ENCODE data around the gene C3orf52. TPM values are rescaled to one million over a fixed set of nuclear protein-coding genes. Genes with fewer than 3 reads are reported as not detected.

The C3orf52 gene
- total and polyA plus RNA-seq, 10 of the 15 experiments (the other 5 are each of a cell fraction or from before 2014, with no cell fraction given), result 0.15 to 1.9 (median 0.73) TPM

DNA sequence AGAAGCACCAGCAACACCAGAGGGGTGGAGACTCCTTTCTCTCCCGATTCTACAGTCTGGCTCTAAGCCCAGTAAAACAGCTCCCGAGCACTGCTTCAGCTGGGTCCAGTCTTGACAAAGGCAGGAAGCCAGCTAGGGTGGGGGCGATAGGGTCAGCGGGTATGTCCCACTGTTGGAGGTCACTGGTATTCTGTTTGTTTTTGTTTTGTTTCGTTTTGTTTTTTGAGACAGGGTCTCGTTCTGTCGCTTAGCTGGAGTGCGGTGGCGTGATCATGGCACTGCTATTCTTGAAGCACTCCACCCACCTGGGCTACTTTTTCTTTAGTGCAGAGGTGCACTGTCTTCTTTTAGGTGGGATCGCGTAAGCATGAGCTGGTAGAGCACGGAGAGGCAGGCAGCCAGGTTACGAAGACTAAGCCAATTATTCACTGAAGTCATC, 30.6 kb downstream of the C3orf52 start (continued):
- TF ChIP-seq, protein P1, sequence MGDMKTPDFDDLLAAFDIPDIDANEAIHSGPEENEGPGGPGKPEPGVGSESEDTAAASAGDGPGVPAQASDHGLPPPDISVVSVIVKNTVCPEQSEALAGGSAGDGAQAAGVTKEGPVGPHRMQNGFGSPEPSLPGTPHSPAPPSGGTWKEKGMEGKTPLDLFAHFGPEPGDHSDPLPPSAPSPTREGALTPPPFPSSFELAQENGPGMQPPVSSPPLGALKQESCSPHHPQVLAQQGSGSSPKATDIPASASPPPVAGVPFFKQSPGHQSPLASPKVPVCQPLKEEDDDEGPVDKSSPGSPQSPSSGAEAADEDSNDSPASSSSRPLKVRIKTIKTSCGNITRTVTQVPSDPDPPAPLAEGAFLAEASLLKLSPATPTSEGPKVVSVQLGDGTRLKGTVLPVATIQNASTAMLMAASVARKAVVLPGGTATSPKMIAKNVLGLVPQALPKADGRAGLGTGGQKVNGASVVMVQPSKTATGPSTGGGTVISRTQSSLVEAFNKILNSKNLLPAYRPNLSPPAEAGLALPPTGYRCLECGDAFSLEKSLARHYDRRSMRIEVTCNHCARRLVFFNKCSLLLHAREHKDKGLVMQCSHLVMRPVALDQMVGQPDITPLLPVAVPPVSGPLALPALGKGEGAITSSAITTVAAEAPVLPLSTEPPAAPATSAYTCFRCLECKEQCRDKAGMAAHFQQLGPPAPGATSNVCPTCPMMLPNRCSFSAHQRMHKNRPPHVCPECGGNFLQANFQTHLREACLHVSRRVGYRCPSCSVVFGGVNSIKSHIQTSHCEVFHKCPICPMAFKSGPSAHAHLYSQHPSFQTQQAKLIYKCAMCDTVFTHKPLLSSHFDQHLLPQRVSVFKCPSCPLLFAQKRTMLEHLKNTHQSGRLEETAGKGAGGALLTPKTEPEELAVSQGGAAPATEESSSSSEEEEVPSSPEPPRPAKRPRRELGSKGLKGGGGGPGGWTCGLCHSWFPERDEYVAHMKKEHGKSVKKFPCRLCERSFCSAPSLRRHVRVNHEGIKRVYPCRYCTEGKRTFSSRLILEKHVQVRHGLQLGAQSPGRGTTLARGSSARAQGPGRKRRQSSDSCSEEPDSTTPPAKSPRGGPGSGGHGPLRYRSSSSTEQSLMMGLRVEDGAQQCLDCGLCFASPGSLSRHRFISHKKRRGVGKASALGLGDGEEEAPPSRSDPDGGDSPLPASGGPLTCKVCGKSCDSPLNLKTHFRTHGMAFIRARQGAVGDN (IDR thresholded peaks at IDR 0.05), result peak; percentile 88
- TF ChIP-seq ZNF24 (IDR thresholded peaks at IDR 0.05) (no peak), GABPA (IDR thresholded peaks at IDR 0.05; ENCODE audit: low read depth) (no peak), DPF2 (IDR thresholded peaks at IDR 0.05) (0 out of 2 replicates have a peak, but pooled peaks have one; percentile 33), HDGF (IDR thresholded peaks at IDR 0.05) (peak; percentile 81), ZBED1 (IDR thresholded peaks at IDR 0.05; ENCODE audit: borderline replicate concordance) (0 out of 2 replicates have a peak, but pooled peaks have one; percentile 52), POU2F2 (IDR thresholded peaks at IDR 0.05; ENCODE audit: borderline replicate concordance, low read depth, low read length) (0 out of 3 replicates have a peak, but pooled peaks have one; percentile 9), POLR2AphosphoS5 (IDR thresholded peaks at IDR 0.05; ENCODE audit: low read length) (peak; percentile 69), FOXM1 (IDR thresholded peaks at IDR 0.05; ENCODE audit: low read depth, low read length) (no peak), POLR2A (IDR thresholded peaks at IDR 0.05; ENCODE audit: low read depth, low read length) (0 out of 2 replicates have a peak, but pooled peaks have one; percentile 34), HDAC6 (IDR thresholded peaks at IDR 0.05; ENCODE audit: unreplicated experiment) (no peak), TAF1 (IDR thresholded peaks at IDR 0.05; ENCODE audit: borderline replicate concordance, low read depth, low read length) (0 out of 2 replicates have a peak, but pooled peaks have one; percentile 25), EP300 (IDR thresholded peaks at IDR 0.05; ENCODE audit: borderline replicate concordance in 1 of 2, control insufficient read depth in 1 of 2, low read depth in 2 of 2, low read length in 2 of 2) (no peak), CHD1 (IDR thresholded peaks at IDR 0.05; ENCODE audit: low read depth, low read length) (no peak; the same call in 1 of the 2 replicates), NBN (IDR thresholded peaks at IDR 0.05) (0 out of 2 replicates have a peak, but pooled peaks have one; percentile 65), NR2F1 (conservative IDR thresholded peaks at IDR 0.05) (0 out of 2 replicates have a peak, but pooled peaks have one; percentile 12), CREB1 (IDR thresholded peaks at IDR 0.05; ENCODE audit: low read depth) (no peak)
- TF ChIP-seq, protein P2, sequence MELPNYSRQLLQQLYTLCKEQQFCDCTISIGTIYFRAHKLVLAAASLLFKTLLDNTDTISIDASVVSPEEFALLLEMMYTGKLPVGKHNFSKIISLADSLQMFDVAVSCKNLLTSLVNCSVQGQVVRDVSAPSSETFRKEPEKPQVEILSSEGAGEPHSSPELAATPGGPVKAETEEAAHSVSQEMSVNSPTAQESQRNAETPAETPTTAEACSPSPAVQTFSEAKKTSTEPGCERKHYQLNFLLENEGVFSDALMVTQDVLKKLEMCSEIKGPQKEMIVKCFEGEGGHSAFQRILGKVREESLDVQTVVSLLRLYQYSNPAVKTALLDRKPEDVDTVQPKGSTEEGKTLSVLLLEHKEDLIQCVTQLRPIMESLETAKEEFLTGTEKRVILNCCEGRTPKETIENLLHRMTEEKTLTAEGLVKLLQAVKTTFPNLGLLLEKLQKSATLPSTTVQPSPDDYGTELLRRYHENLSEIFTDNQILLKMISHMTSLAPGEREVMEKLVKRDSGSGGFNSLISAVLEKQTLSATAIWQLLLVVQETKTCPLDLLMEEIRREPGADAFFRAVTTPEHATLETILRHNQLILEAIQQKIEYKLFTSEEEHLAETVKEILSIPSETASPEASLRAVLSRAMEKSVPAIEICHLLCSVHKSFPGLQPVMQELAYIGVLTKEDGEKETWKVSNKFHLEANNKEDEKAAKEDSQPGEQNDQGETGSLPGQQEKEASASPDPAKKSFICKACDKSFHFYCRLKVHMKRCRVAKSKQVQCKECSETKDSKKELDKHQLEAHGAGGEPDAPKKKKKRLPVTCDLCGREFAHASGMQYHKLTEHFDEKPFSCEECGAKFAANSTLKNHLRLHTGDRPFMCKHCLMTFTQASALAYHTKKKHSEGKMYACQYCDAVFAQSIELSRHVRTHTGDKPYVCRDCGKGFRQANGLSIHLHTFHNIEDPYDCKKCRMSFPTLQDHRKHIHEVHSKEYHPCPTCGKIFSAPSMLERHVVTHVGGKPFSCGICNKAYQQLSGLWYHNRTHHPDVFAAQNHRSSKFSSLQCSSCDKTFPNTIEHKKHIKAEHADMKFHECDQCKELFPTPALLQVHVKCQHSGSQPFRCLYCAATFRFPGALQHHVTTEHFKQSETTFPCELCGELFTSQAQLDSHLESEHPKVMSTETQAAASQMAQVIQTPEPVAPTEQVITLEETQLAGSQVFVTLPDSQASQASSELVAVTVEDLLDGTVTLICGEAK (IDR thresholded peaks at IDR 0.05; ENCODE audit: borderline replicate concordance), result no peak
- TF ChIP-seq, protein P3, sequence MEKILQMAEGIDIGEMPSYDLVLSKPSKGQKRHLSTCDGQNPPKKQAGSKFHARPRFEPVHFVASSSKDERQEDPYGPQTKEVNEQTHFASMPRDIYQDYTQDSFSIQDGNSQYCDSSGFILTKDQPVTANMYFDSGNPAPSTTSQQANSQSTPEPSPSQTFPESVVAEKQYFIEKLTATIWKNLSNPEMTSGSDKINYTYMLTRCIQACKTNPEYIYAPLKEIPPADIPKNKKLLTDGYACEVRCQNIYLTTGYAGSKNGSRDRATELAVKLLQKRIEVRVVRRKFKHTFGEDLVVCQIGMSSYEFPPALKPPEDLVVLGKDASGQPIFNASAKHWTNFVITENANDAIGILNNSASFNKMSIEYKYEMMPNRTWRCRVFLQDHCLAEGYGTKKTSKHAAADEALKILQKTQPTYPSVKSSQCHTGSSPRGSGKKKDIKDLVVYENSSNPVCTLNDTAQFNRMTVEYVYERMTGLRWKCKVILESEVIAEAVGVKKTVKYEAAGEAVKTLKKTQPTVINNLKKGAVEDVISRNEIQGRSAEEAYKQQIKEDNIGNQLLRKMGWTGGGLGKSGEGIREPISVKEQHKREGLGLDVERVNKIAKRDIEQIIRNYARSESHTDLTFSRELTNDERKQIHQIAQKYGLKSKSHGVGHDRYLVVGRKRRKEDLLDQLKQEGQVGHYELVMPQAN (conservative IDR thresholded peaks at IDR 0.05), result no peak
- TF ChIP-seq, protein P4, sequence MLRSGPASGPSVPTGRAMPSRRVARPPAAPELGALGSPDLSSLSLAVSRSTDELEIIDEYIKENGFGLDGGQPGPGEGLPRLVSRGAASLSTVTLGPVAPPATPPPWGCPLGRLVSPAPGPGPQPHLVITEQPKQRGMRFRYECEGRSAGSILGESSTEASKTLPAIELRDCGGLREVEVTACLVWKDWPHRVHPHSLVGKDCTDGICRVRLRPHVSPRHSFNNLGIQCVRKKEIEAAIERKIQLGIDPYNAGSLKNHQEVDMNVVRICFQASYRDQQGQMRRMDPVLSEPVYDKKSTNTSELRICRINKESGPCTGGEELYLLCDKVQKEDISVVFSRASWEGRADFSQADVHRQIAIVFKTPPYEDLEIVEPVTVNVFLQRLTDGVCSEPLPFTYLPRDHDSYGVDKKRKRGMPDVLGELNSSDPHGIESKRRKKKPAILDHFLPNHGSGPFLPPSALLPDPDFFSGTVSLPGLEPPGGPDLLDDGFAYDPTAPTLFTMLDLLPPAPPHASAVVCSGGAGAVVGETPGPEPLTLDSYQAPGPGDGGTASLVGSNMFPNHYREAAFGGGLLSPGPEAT (IDR thresholded peaks at IDR 0.05; ENCODE audit: low read depth), result peak; percentile 11; the same call in 1 of the 2 replicates
